ENCODE data around the gene GRHL1. TPM values are rescaled to one million over a fixed set of nuclear protein-coding genes. Genes with fewer than 3 reads are reported as not detected.

Gene GRHL1
- total and polyA plus RNA-seq, 2 of the 8 experiments (the other 6 are each of a cell fraction or from before 2014, with no cell fraction given) = 1.3 to 3.6 TPM

DNA sequence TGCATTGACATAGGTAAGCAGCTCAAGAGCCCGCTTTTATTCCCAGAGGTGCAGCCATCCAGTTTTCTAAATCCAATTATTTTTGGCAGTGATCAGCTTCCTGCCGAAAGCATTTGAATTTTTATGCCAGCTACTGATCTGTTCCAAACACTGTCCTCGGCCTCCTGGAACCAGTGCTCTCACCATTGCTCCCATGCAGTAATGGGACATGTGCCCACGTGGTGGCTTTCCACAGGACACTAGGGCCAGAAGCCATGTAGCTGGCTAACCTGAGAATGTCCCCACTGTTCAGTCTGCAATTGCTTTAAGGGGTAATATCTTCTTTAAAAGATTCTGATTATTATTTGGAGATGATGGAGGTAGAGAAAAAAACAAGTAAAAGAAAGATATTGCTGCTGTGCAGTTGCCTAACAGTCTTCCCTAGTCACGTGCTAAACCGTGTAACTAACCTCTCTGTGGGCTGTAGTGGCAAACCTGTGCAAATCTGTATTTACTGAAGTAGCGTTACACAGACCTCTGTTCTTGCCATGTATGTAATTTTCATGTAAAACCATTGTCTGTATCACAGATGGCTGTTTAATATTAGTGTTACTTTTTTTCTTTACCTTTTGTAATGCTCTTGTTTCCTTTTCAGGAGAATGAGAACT is 13.0 kb downstream of the GRHL1 start:
- Histone ChIP-seq H3K27ac (ENCODE audit: low read depth, low read length) (no peak overlapping the region), H3K4me1 (replicated peaks in 1 of 4; ENCODE audit: control insufficient read depth in 3 of 4, insufficient read depth in 4 of 4, low read length in 3 of 4) (no peaks in the 10 kb centered on the region), H3K4me3 (ENCODE audit: extremely low read depth in 1 of 4, insufficient read depth in 2 of 4, low read depth in 3 of 4, low read length in 4 of 4) (no peak overlapping the region), H3K4ac (replicated peaks; ENCODE audit: insufficient read length, low read depth, low read length) (no peak overlapping the region), H3K9me3 (ENCODE audit: insufficient read depth in 2 of 2, low read depth in 1 of 2, low read length in 1 of 2) (no peaks in the 10 kb centered on the region), H4K91ac (replicated peaks; ENCODE audit: insufficient read length, low read length) (no peak overlapping the region), H3K36me3 (ENCODE audit: control insufficient read depth in 2 of 4, insufficient read depth in 4 of 4, low read length in 3 of 4) (0 out of 8 replicates have a peak, but pooled peaks cover 0 to 2% (median 0%) of the 10 kb centered on the region in 4 experiments), H3K27me3 (replicated peaks in 1 of 4; ENCODE audit: control insufficient read depth in 3 of 4, extremely low read depth in 1 of 4, insufficient read depth in 3 of 4, low read length in 3 of 4) (no peaks in the 10 kb centered on the region), H3K79me1 (ENCODE audit: low read depth, low read length) (no peaks in the 10 kb centered on the region), H3K9ac (replicated peaks in 1 of 4; ENCODE audit: extremely low read depth in 1 of 4, low read depth in 3 of 4, low read length in 3 of 4) (no peak overlapping the region), H2BK12ac (ENCODE audit: low read depth, low read length) (no peak overlapping the region), H3K18ac (ENCODE audit: extremely low read depth, low read length) (no peak overlapping the region), H2BK15ac (ENCODE audit: low read length) (no peak overlapping the region), H4K5ac (ENCODE audit: insufficient read length, low read depth, low read length) (no peak overlapping the region), H3K79me2 (ENCODE audit: control insufficient read depth in 1 of 2, insufficient read depth in 2 of 2, low read length in 2 of 2) (no peaks in the 10 kb centered on the region), H3K14ac (ENCODE audit: insufficient read length) (no peak overlapping the region), H3K56ac (replicated peaks; ENCODE audit: insufficient read length, low read depth, low read length) (no peak overlapping the region), H3K23ac (ENCODE audit: insufficient read length) (no peak overlapping the region), H4K8ac (ENCODE audit: extremely low read depth, insufficient read depth, low read length) (no peak overlapping the region), H2BK120ac (replicated peaks; ENCODE audit: low read depth, low read length) (no peak overlapping the region), H2BK5ac (ENCODE audit: low read depth, low read length) (no peak overlapping the region), H4K20me1 (replicated peaks in 1 of 2; ENCODE audit: control insufficient read depth in 1 of 2, insufficient read depth in 2 of 2, low read length in 2 of 2) (no peaks in the 10 kb centered on the region), H3K23me2 (ENCODE audit: low read depth, low read length) (no peaks in the 10 kb centered on the region), H2AK5ac (ENCODE audit: low read depth, low read length) (no peak overlapping the region), H3K4me2 (ENCODE audit: insufficient read depth in 1 of 2, low read depth in 2 of 2, low read length in 2 of 2) (no peak overlapping the region), H2BK20ac (ENCODE audit: low read length) (no peak overlapping the region), H2AFZ (ENCODE audit: low read length) (no peak overlapping the region)
- FAIRE-seq = no peak
- no peak for DNase-seq (ENCODE audit: low read depth in 1 of 2, low spot score in 2 of 2)
- ChIA-PET POLR2A (ENCODE audit: partially characterized antibody) (no interaction called here), CTCF (ENCODE audit: partially characterized antibody) (interaction anchor here (1.2 to 2.5 kb wide), 3 partner anchors 20 to 165 kb away, joined by 3 to 14 read pairs (median 4); no protein-coding TSS in a partner anchor)
- TF ChIP-seq SRF (IDR thresholded peaks at IDR 0.05; ENCODE audit: low read depth, low read length) (no peak), POLR2AphosphoS5 (IDR thresholded peaks at IDR 0.05; ENCODE audit: low read depth, low read length) (no peak), NANOG (IDR thresholded peaks at IDR 0.05; ENCODE audit: insufficient read depth, low read depth, low read length, poor library complexity, severe bottlenecking) (no peak), EGR1 (IDR thresholded peaks at IDR 0.05; ENCODE audit: borderline replicate concordance, low read depth, low read length) (no peak), NRF1 (IDR thresholded peaks at IDR 0.05; ENCODE audit: low read depth, low read length) (no peak), POLR2A (IDR thresholded peaks at IDR 0.05; ENCODE audit: control extremely low read depth in 1 of 2, low read depth in 2 of 2, low read length in 2 of 2) (no peak), CBX5 (IDR thresholded peaks at IDR 0.05; ENCODE audit: low read depth, low read length) (no peak), JUND (IDR thresholded peaks at IDR 0.05; ENCODE audit: low read length) (no peak), CREB1 (IDR thresholded peaks at IDR 0.05) (no peak), EZH2 (IDR thresholded peaks at IDR 0.05; ENCODE audit: low read depth, low read length, severe bottlenecking) (no peak), RAD21 (IDR thresholded peaks at IDR 0.05 in 1 of 2, conservative IDR thresholded peaks at IDR 0.05 in 1 of 2; ENCODE audit: low read depth in 2 of 2, low read length in 2 of 2) (no peak), YY1 (IDR thresholded peaks at IDR 0.05; ENCODE audit: low read depth, low read length) (no peak)
- 89% methylated on average over 7 of the region's 7 CpGs; no CpG with 5 or more reads in 1 of the 2 experiments for WGBS, 2 experiments (ENCODE audit: extremely low coverage in 1 of 2, insufficient coverage in 1 of 2, insufficient read length in 1 of 2, insufficient replicate concordance in 2 of 2, low coverage in 1 of 2, low lambda C conversion rate in 2 of 2, missing lambda C conversion rate in 1 of 2)

All from H1 (cell line).